H1 (cell line): Measurements from ENCODE around the gene LDLRAD4. TPM values are rescaled to one million over a fixed set of nuclear protein-coding genes. Genes with fewer than 3 reads are reported as not detected.

Source experiments
- ATF2 ChIP-seq: IDR thresholded peaks from 2 replicates; pipeline ENCODE4 v1.6.1; 2012; ENCODE audit warnings: low read length, inconsistent platforms
- ATF3 ChIP-seq: IDR thresholded peaks from 2 replicates; pipeline ENCODE4 v1.6.1; 2011; ENCODE audit warnings: low read depth, mild to moderate bottlenecking, low read length; ENCODE audit not compliant: insufficient read depth
- CEBPB ChIP-seq: IDR thresholded peaks from 2 replicates; pipeline ENCODE4 v1.6.1; 2012; ENCODE audit warnings: low read depth, low read length
- NRF1 ChIP-seq: IDR thresholded peaks from 2 replicates; pipeline ENCODE4 v1.6.1; 2011; ENCODE audit warnings: mild to moderate bottlenecking, low read depth, low read length, improper control_type of control experiment
- SAP30 ChIP-seq: fragments of 300-600 bp; sonication (generic); IDR thresholded peaks from 2 replicates; pipeline ENCODE4 v1.7.1; 2012; ENCODE audit warnings: low read length, moderate library complexity, mild to moderate bottlenecking, inconsistent platforms; ENCODE audit not compliant: insufficient read depth, insufficient replicate concordance
- YY1 ChIP-seq: IDR thresholded peaks from 2 replicates; pipeline ENCODE4 v1.6.1; 2011; ENCODE audit warnings: low read depth, mild to moderate bottlenecking, low read length
- polyA plus RNA-seq, 7 experiments: library from polyadenylated mRNA; depleted of rRNA in 3 of 7; stranded (reverse) in 5 of 7; unstranded in 2 of 7; fragments of >200 nt in 5 of 7; fragments of 200-250 nt in 2 of 7; gene quantifications; 1 replicate in 5 of 7; 2 replicates in 1 of 7; 4 replicates in 1 of 7; pipeline versions ENCODE4 v1.2.1 to v1.2.3, GENCODE V29; 2011 to 2013; ENCODE audit warnings: missing spikeins in 2 of 7, mixed read lengths in 2 of 7
- total RNA-seq: library from RNA; stranded (reverse); fragmentation: NEBNext Ultra II Directional; extraction: Animal tissue kit (Norgen Biotek cat#: 25700); gene quantifications from 2 replicates; pipeline ENCODE4 v1.2.1, GENCODE V29; 2021

LDLRAD4 gene
- total and polyA plus RNA-seq, 2 of the 8 experiments (the other 6 are each of a cell fraction or from before 2014, with no cell fraction given) = 0.77 to 1.4 TPM

GRCh38 chr18:13214609-13215008, 4.0 kb upstream of the LDLRAD4 start (continued):
- TF ChIP-seq ATF2 = no peak
- no peak for TF ChIP-seq ATF3
- TF ChIP-seq SAP30 = no peak
- TF ChIP-seq YY1 = no peak
- TF ChIP-seq NRF1 = no peak
- no peak for TF ChIP-seq CEBPB
